GM19455 (cell line): Measurements from ENCODE around the gene PFKL.
"Not testable (repeated sequence)": the region's sequence is repeated elsewhere in the genome, so short reads cannot be mapped to it uniquely, and the experiment has no call there.

Experiments
- ATAC-seq: cut with Tn5 transposase; IDR thresholded peaks from one replicate; pipeline ENCODE4 v1.9.1; 2021; ENCODE audit not compliant: unreplicated experiment

Gene PFKL

GRCh38 chr21:44275041-44275440 lies 24.8 kb upstream of the PFKL start:
- no peak for ATAC-seq

- ATAC-seq, result no peak
Measured at GRCh38 chr21:44279354-44280260, 20.2 kb upstream of the PFKL start.

- no peak for ATAC-seq
Measured at GRCh38 chr21:44281801-44282200, 18.1 kb upstream of the PFKL start.

- ATAC-seq, result no peak
Measured at GRCh38 chr21:44282370-44282769, 17.5 kb upstream of the PFKL start.

GRCh38 chr21:44283211-44283785 lies 16.6 kb upstream of the PFKL start:
- ATAC-seq, result not testable (repeated sequence)

- ATAC-seq, result no peak
Measured at GRCh38 chr21:44283948-44284347, 15.9 kb upstream of the PFKL start.

GRCh38 chr21:44285138-44285992 lies 14.5 kb upstream of the PFKL start, which contains the start of gene AIRE:
Gene AIRE (plus strand): TSS chr21:44285876. CDS start chr21:44286007, 131 bp downstream.
- ATAC-seq, result no peak

- ATAC-seq, result no peak
Measured at GRCh38 chr21:44286086-44286715, 13.7 kb upstream of the PFKL start.

- no peak for ATAC-seq
Measured at GRCh38 chr21:44286716-44287632, 12.9 kb upstream of the PFKL start.

- no peak for ATAC-seq
Measured at GRCh38 chr21:44288251-44289110, 11.4 kb upstream of the PFKL start.

- ATAC-seq, result no peak
Measured at GRCh38 chr21:44289381-44290010, 10.4 kb upstream of the PFKL start.

GRCh38 chr21:44290327-44291077 lies 9.4 kb upstream of the PFKL start:
- no peak for ATAC-seq

- no peak for ATAC-seq
Measured at GRCh38 chr21:44291078-44291935, 8.5 kb upstream of the PFKL start.

- no peak for ATAC-seq
Measured at GRCh38 chr21:44291936-44292811, 7.7 kb upstream of the PFKL start.

GRCh38 chr21:44292812-44293195 lies 7.0 kb upstream of the PFKL start:
- ATAC-seq, result no peak
